Activated T-helper 1 cell treated with anti-CD3 and anti-CD28 coated beads, Interleukin-2, amount 50 U/mL, for 16 hours (primary cell): ENCODE results near the gene AP2B1.

Source experiments
- DNase-seq, 2 donors: peaks; one replicate each; pipeline ENCODE4 v3.0.0-alpha.2; 2020; ENCODE audit warnings: low read depth in 1 of 2, low spot score in 1 of 2

The AP2B1 gene

DNA sequence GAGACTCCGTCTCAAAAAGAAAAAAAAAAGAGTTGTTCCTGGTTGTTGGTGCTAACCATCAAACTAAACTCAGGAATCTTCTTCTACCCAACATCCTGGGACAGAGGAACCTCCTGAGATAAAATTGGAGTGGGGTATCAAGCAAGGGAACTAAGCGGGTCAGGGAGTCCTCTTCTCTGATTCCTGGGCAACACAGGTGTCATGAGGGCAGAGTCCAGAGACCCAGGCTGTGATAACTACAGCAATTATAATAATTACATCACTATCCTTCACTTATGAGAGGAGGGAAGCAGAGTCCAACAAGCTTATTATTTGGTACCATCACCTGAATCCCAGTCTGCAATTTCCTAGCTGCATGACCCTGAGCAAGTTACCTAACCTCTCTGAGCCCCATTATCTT lies 181.7 kb downstream of the AP2B1 start:
- DNase-seq: no peak

GRCh38 chr17:35769895-35770486 lies 182.9 kb downstream of the AP2B1 start:
- DNase-seq: no peak

GRCh38 chr17:35773129-35773528 lies 186.0 kb downstream of the AP2B1 start:
- no peak for DNase-seq

- DNase-seq: no peak
These were observed 186.7 kb downstream of the AP2B1 start for GRCh38 chr17:35773679-35774425.

DNA sequence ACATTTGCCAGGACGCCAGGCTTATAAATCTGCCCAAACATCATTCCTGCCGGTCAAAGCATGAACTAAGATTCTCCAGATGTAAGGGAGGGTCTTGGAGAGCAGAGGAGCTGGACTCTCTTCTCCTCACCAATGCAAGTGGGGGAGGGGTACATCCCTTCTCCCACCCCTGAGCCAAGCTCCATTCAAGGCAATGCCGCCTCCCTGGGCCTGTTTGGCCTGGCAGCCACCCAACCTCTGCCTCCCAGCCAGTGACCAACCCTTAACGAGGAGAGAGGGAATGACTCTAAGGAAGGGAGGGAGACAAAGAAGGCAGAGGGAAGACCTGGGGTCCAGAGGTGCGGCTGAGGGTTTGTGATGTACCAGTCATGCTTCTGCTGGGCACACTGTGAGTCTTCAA lies 187.4 kb downstream of the AP2B1 start:
- DNase-seq: no peak

DNA sequence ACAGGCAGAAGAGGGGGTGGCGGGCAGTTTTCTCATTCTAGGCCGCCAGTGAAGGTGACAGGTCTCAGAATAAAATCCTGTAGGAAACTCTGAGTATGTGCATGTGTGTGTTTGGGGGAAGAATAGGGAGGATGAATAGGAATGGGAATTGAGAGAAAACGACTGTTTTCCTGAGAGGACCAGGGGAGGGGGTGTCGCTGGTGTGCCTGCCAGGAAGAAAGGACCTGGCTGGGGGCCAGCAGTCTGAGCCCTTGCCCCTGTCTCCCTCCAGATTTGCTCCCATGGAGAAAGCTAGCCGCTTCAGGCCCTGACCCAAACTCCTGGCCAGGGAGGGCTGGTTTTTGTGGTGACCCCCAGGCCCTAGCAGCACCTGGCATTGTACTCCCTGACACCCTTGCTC lies 187.9 kb downstream of the AP2B1 start:
- DNase-seq: no peak

- DNase-seq: no peak
These were observed 188.5 kb downstream of the AP2B1 start for GRCh38 chr17:35775583-35775982.
